Thymus (tissue), 11 donors: Measurements from ENCODE around the gene ADA. TPM values are rescaled to one million over a fixed set of nuclear protein-coding genes. Genes with fewer than 3 reads are reported as not detected.

Experiments
- DNase-seq, 9 donors: peaks; one replicate each; pipeline ENCODE4 v3.0.0-alpha.2; 2013; ENCODE audit warnings: low spot score in 9 of 9, low read depth in 6 of 9, missing footprints in 1 of 9
- H3K27ac ChIP-seq, 2 donors: one replicate each; pipeline ENCODE4 v1.5.1; 2013; ENCODE audit warnings: control low read depth in 1 of 2, low read depth in 1 of 2, low read length in 1 of 2, mild to moderate bottlenecking in 1 of 2, moderate library complexity in 1 of 2
- H3K27me3 ChIP-seq, 2 donors: one replicate each; pipeline ENCODE4 v1.5.1; 2013; ENCODE audit warnings: low read length in 1 of 2; ENCODE audit not compliant: control insufficient read depth in 2 of 2, insufficient read depth in 1 of 2
- H3K36me3 ChIP-seq, 2 donors: one replicate each; pipeline ENCODE4 v1.5.1; 2013; ENCODE audit warnings: low read length in 1 of 2, mild to moderate bottlenecking in 1 of 2, moderate library complexity in 1 of 2; ENCODE audit not compliant: control insufficient read depth in 2 of 2, insufficient read depth in 2 of 2
- H3K4me1 ChIP-seq, 2 donors: one replicate each; pipeline ENCODE4 v1.5.1; 2013; ENCODE audit warnings: low read length in 2 of 2; ENCODE audit not compliant: control insufficient read depth in 2 of 2, insufficient read depth in 2 of 2
- H3K4me3 ChIP-seq, 2 donors: one replicate each; pipeline ENCODE4 v1.5.1; 2013; ENCODE audit warnings: low read length in 2 of 2, control low read depth in 1 of 2, mild to moderate bottlenecking in 1 of 2
- H3K9me3 ChIP-seq, 2 donors: one replicate each; pipeline ENCODE4 v1.5.1; 2013; ENCODE audit warnings: low read length in 1 of 2, mild to moderate bottlenecking in 1 of 2; ENCODE audit not compliant: control insufficient read depth in 2 of 2, insufficient read depth in 1 of 2
- WGBS: extraction: QIAGEN DNeasy Blood & Tissue Kit; methylation state at CpG from one replicate; pipeline ENCODE4 v1.1.7; 2013; 5-methylcytosine and 5-hydroxymethylcytosine counted together
- polyA plus RNA-seq: library from polyadenylated mRNA; stranded (reverse); fragments of 200-250 nt; gene quantifications from one replicate; pipeline ENCODE4 v1.2.3, GENCODE V29; 2013
- total RNA-seq: library from RNA; stranded (reverse); fragments of 120-200 nt; gene quantifications from one replicate; pipeline ENCODE4 v1.2.4, GENCODE V29; 2013
- donor health status: healthy.

ADA gene
- total and polyA plus RNA-seq, 2 donors: 61.1 to 296 TPM

GRCh38 chr20:44644667-44645131, 6.8 kb downstream of the ADA start:
- H3K4me1 ChIP-seq: peaks cover 63 to 89% of the 10 kb centered on the region in 2 donors
- WGBS: 14% methylated on average over 7 of the region's 7 CpGs
- H3K4me3 ChIP-seq: peak overlapping the region; percentile 21
- peak overlapping the region; percentile 87 to 97 for H3K27ac ChIP-seq
- peak in 3 of 9 donors; percentile 58 to 78 (median 59) for DNase-seq
- peaks cover 0 to 5% of the 10 kb centered on the region in 2 donors for H3K9me3 ChIP-seq
- H3K27me3 ChIP-seq: no peaks in the 10 kb centered on the region
- H3K36me3 ChIP-seq: peaks cover 26 to 60% of the 10 kb centered on the region in 2 donors

- 80% methylated on average over 8 of the region's 8 CpGs for WGBS
- peaks cover 31 to 63% of the 10 kb centered on the region in 2 donors for H3K36me3 ChIP-seq
- H3K4me1 ChIP-seq: peaks cover 63 to 85% of the 10 kb centered on the region in 2 donors
- no peaks in the 10 kb centered on the region for H3K27me3 ChIP-seq
- H3K27ac ChIP-seq: peak overlapping the region; percentile 87 to 97
- peaks cover 0 to 5% of the 10 kb centered on the region in 2 donors for H3K9me3 ChIP-seq
- peak overlapping the region; percentile 21 for H3K4me3 ChIP-seq
- peak in 1 of 9 donors; percentile 26 for DNase-seq
Observed at GRCh38 chr20:44644230-44644617, 7.3 kb downstream of the ADA start.

- H3K4me1 ChIP-seq: peaks cover 59 to 80% of the 10 kb centered on the region in 2 donors
- peak overlapping the region in 1 of 2 donors; percentile 21 for H3K4me3 ChIP-seq
- H3K9me3 ChIP-seq: peaks cover 0 to 5% of the 10 kb centered on the region in 2 donors
- H3K27me3 ChIP-seq: no peaks in the 10 kb centered on the region
- peaks cover 36 to 66% of the 10 kb centered on the region in 2 donors for H3K36me3 ChIP-seq
- peak overlapping the region; percentile 87 to 97 for H3K27ac ChIP-seq
- 63% methylated on average over 16 of the region's 16 CpGs for WGBS
- peak in 4 of 9 donors; percentile 38 to 68 (median 50) for DNase-seq
Observed at GRCh38 chr20:44643596-44644229, 7.8 kb downstream of the ADA start.

- Histone ChIP-seq H3K9me3 (peaks cover 0 to 5% of the 10 kb centered on the region in 2 donors), H3K4me1 (peaks cover 53 to 75% of the 10 kb centered on the region in 2 donors), H3K27me3 (no peaks in the 10 kb centered on the region), H3K27ac (peak overlapping the region; percentile 93 to 97), H3K36me3 (peaks cover 38 to 63% of the 10 kb centered on the region in 2 donors), H3K4me3 (no peak overlapping the region)
- no peak for DNase-seq
- WGBS: 89% methylated on average over 1 of the region's 1 CpG
Observed at GRCh38 chr20:44643154-44643519, 8.4 kb downstream of the ADA start.

- Histone ChIP-seq H3K27ac (peak overlapping the region; percentile 93 to 97), H3K4me3 (peak overlapping the region; percentile 3 to 21), H3K9me3 (peaks cover 1 to 5% of the 10 kb centered on the region in 2 donors), H3K27me3 (no peaks in the 10 kb centered on the region), H3K4me1 (peaks cover 48 to 68% of the 10 kb centered on the region in 2 donors), H3K36me3 (peaks cover 45 to 68% of the 10 kb centered on the region in 2 donors)
- peak in 2 of 9 donors; percentile 44 to 64 for DNase-seq
- 23% methylated on average over 17 of the region's 17 CpGs for WGBS
Observed at GRCh38 chr20:44642203-44643153, 9.0 kb downstream of the ADA start.

GRCh38 chr20:44641325-44641724, 10.2 kb downstream of the ADA start:
- peaks cover 39 to 56% of the 10 kb centered on the region in 2 donors for H3K4me1 ChIP-seq
- DNase-seq: no peak
- no peak overlapping the region for H3K4me3 ChIP-seq
- peaks cover 1 to 5% of the 10 kb centered on the region in 2 donors for H3K9me3 ChIP-seq
- no peak overlapping the region for H3K27ac ChIP-seq
- H3K36me3 ChIP-seq: peaks cover 57 to 70% of the 10 kb centered on the region in 2 donors
- no peaks in the 10 kb centered on the region for H3K27me3 ChIP-seq
- 94% methylated on average over 5 of the region's 5 CpGs for WGBS

- Histone ChIP-seq H3K9me3 (peaks cover 1 to 5% of the 10 kb centered on the region in 2 donors), H3K27me3 (no peaks in the 10 kb centered on the region), H3K4me3 (no peak overlapping the region), H3K4me1 (peaks cover 31 to 48% of the 10 kb centered on the region in 2 donors), H3K27ac (peak overlapping the region in 1 of 2 donors; percentile 18), H3K36me3 (peaks cover 65 to 78% of the 10 kb centered on the region in 2 donors)
- no peak for DNase-seq
- 97% methylated on average over 2 of the region's 2 CpGs for WGBS
Observed at GRCh38 chr20:44640522-44640921, 11.0 kb downstream of the ADA start.

GRCh38 chr20:44637522-44638372, 13.8 kb downstream of the ADA start:
- peaks cover 87 to 88% of the 10 kb centered on the region in 2 donors for H3K36me3 ChIP-seq
- no peak overlapping the region for H3K4me3 ChIP-seq
- WGBS: 93% methylated on average over 11 of the region's 11 CpGs
- H3K9me3 ChIP-seq: peaks cover 1 to 5% of the 10 kb centered on the region in 2 donors
- H3K4me1 ChIP-seq: peaks cover 8 to 21% of the 10 kb centered on the region in 2 donors
- no peaks in the 10 kb centered on the region for H3K27me3 ChIP-seq
- no peak for DNase-seq
- H3K27ac ChIP-seq: no peak overlapping the region
